Common myeloid progenitor, CD34-positive (primary cell): ENCODE measurements around the gene NPBWR2.

Experiments
- CTCF ChIA-PET: fragments of 350-600 bp; sonication (Branson Sonifier 250); formaldehyde crosslinking; loops from one replicate; lab custom pipeline; 2021; ENCODE audit warnings: antibody characterized with exemption; lab: Charles Lee
- POLR2A ChIA-PET: fragments of 350-600 bp; sonication (Branson Sonifier 250); formaldehyde crosslinking; loops from one replicate; lab custom pipeline; 2021; ENCODE audit warnings: antibody characterized with exemption; lab: Charles Lee
- DNase-seq, 3 donors: peaks; one replicate each; pipeline versions ENCODE4 v3.0.0 to v3.0.0-alpha.2; 2013
- H3K27ac ChIP-seq, 2 experiments: 1 replicate in 1 of 2; 2 replicates in 1 of 2; pipeline ENCODE4 v1.7.0; 2013; ENCODE audit warnings: inconsistent platforms in 2 of 2, low read length in 2 of 2, mild to moderate bottlenecking in 2 of 2, low read depth in 1 of 2, moderate library complexity in 1 of 2; ENCODE audit not compliant: severe bottlenecking in 2 of 2, insufficient read depth in 1 of 2, poor library complexity in 1 of 2
- H3K27me3 ChIP-seq, 5 experiments: replicated peaks in 2 of 5; 1 replicate in 3 of 5; 2 replicates in 2 of 5; pipeline versions ENCODE4 v1.6.1 to v1.7.0; 2013; ENCODE audit warnings: low read length in 4 of 5, mild to moderate bottlenecking in 2 of 5, moderate library complexity in 2 of 5, inconsistent platforms in 1 of 5; ENCODE audit not compliant: insufficient read depth in 5 of 5, control insufficient read depth in 4 of 5
- H3K36me3 ChIP-seq, 4 experiments: 1 replicate in 2 of 4; 2 replicates in 2 of 4; pipeline versions ENCODE4 v1.6.1 to v1.7.0; 2013; ENCODE audit warnings: low read length in 3 of 4, control low read depth in 1 of 4, mild to moderate bottlenecking in 1 of 4; ENCODE audit not compliant: control insufficient read depth in 4 of 4, insufficient read depth in 4 of 4
- H3K4me1 ChIP-seq, 4 experiments: 1 replicate in 3 of 4; 2 replicates in 1 of 4; pipeline versions ENCODE4 v1.6.1 to v1.7.1; 2013; ENCODE audit warnings: low read length in 3 of 4, mild to moderate bottlenecking in 3 of 4, control low read depth in 1 of 4, inconsistent platforms in 1 of 4, moderate library complexity in 1 of 4; ENCODE audit not compliant: control insufficient read depth in 4 of 4, insufficient read depth in 4 of 4; ENCODE audit errors: control extremely low read depth in 1 of 4
- H3K4me3 ChIP-seq, 7 experiments: 1 replicate in 4 of 7; 2 replicates in 3 of 7; pipeline versions ENCODE4 v1.5.1 to v1.7.0; 2013; ENCODE audit warnings: mild to moderate bottlenecking in 7 of 7, low read length in 6 of 7, moderate library complexity in 6 of 7, inconsistent platforms in 2 of 7, low read depth in 2 of 7, control low read depth in 1 of 7; ENCODE audit not compliant: insufficient read depth in 4 of 7, control insufficient read depth in 1 of 7; ENCODE audit errors: extremely low read depth in 1 of 7
- H3K9me3 ChIP-seq, 5 experiments: 1 replicate in 4 of 5; 2 replicates in 1 of 5; pipeline versions ENCODE4 v1.6.1 to v1.7.1; 2013; ENCODE audit warnings: low read length in 4 of 5, mild to moderate bottlenecking in 2 of 5, inconsistent platforms in 1 of 5, low read depth in 1 of 5, moderate library complexity in 1 of 5; ENCODE audit not compliant: control insufficient read depth in 4 of 5, insufficient read depth in 2 of 5; ENCODE audit errors: control extremely low read depth in 1 of 5
- WGBS: methylation state at CpG from one replicate; pipeline ENCODE4 v1.1.5; 2013; ENCODE audit not compliant: insufficient coverage; 5-methylcytosine and 5-hydroxymethylcytosine counted together

The NPBWR2 gene

GRCh38 chr20:64083804-64084684 lies 23.3 kb downstream of the NPBWR2 start, which contains the start of gene LKAAEAR1:
LKAAEAR1 (minus strand) TSS chr20:64084398; CDS start chr20:64084219, 179 bp downstream.
- WGBS = under 1% methylated on average over 73 of the region's 86 CpGs
- Histone ChIP-seq H3K36me3 (peaks cover 0 to 2% (median 0%) of the 10 kb centered on the region in 4 experiments), H3K27ac (peak within 1 kb of the TSS in 1 of 2 experiments; percentile 25), H3K9me3 (peaks cover 0 to 11% (median 0%) of the 10 kb centered on the region in 5 experiments), H3K4me3 (peak within 1 kb of the TSS; percentile 37 to 83 (median 68)), H3K27me3 (no peaks in the 10 kb centered on the region), H3K4me1 (peaks cover 0 to 53% (median 47%) of the 10 kb centered on the region in 4 experiments)
- POLR2A ChIA-PET = interaction anchor here (0.6 kb wide), 1 partner anchor 191 kb away, joined by 3 read pairs; no protein-coding TSS in a partner anchor
- CTCF ChIA-PET = interaction anchor here (0.9 to 19.6 kb wide), 15 partner anchors 9 to 104 kb away, joined by 3 to 178 read pairs (median 5); partner anchors contain the start of genes NPBWR2, PRPF6 and TCEA2
- peak in 2 of 3 donors; percentile 48 to 55 for DNase-seq

GRCh38 chr20:64083378-64083803 lies 24.0 kb downstream of the NPBWR2 start:
- H3K27ac ChIP-seq = peak overlapping the region in 1 of 2 experiments; percentile 25
- peaks cover 0 to 2% (median 0%) of the 10 kb centered on the region in 4 experiments for H3K36me3 ChIP-seq
- H3K4me1 ChIP-seq = peaks cover 0 to 60% (median 53%) of the 10 kb centered on the region in 4 experiments
- WGBS = 0% methylated on average over 39 of the region's 52 CpGs
- DNase-seq = peak; percentile 80 to 87 (median 85)
- no peaks in the 10 kb centered on the region for H3K27me3 ChIP-seq
- H3K9me3 ChIP-seq = peaks cover 0 to 11% (median 0%) of the 10 kb centered on the region in 5 experiments
- H3K4me3 ChIP-seq = peak overlapping the region; percentile 37 to 83 (median 68)
- ChIA-PET CTCF (interaction anchor here (0.9 to 19.6 kb wide), 18 partner anchors 10 to 103 kb away, joined by 3 to 178 read pairs (median 6); partner anchors contain the start of genes NPBWR2, PRPF6 and TCEA2), POLR2A (interaction anchor here (0.6 to 1.1 kb wide), 2 partner anchors 44 to 190 kb away, joined by 3 read pairs; no protein-coding TSS in a partner anchor)

GRCh38 chr20:64082820-64083377 lies 24.5 kb downstream of the NPBWR2 start:
- peaks cover 0 to 2% (median 0%) of the 10 kb centered on the region in 4 experiments for H3K36me3 ChIP-seq
- H3K27ac ChIP-seq = peak overlapping the region in 1 of 2 experiments; percentile 25
- ChIA-PET POLR2A (interaction anchor here (1.1 kb wide), 1 partner anchor 44 kb away, joined by 3 read pairs; no protein-coding TSS in a partner anchor), CTCF (interaction anchor here (0.7 to 19.6 kb wide), 15 partner anchors 10 to 102 kb away, joined by 3 to 178 read pairs (median 9); partner anchors contain the start of genes NPBWR2, PRPF6 and TCEA2)
- H3K27me3 ChIP-seq = no peaks in the 10 kb centered on the region
- 6% methylated on average over 10 of the region's 13 CpGs for WGBS
- DNase-seq = peak in 1 of 3 donors; percentile 21
- H3K4me3 ChIP-seq = peak overlapping the region; percentile 32 to 83 (median 68)
- H3K4me1 ChIP-seq = peaks cover 0 to 65% (median 57%) of the 10 kb centered on the region in 4 experiments
- H3K9me3 ChIP-seq = peaks cover 0 to 9% (median 0%) of the 10 kb centered on the region in 5 experiments

GRCh38 chr20:64082126-64082731 lies 25.1 kb downstream of the NPBWR2 start:
- ChIA-PET POLR2A (interaction anchor here (0.6 to 1.1 kb wide), 3 partner anchors 18 to 45 kb away, joined by 3 read pairs; no protein-coding TSS in a partner anchor), CTCF (interaction anchor here (0.7 to 19.6 kb wide), 13 partner anchors 11 to 102 kb away, joined by 3 to 178 read pairs (median 12); partner anchors contain the start of genes NPBWR2, PRPF6 and TCEA2)
- Histone ChIP-seq H3K27me3 (no peaks in the 10 kb centered on the region), H3K9me3 (peaks cover 0 to 4% (median 0%) of the 10 kb centered on the region in 5 experiments), H3K36me3 (peaks cover 0 to 2% (median 0%) of the 10 kb centered on the region in 4 experiments), H3K27ac (peak overlapping the region in 1 of 2 experiments; percentile 25), H3K4me1 (peaks cover 0 to 71% (median 64%) of the 10 kb centered on the region in 4 experiments), H3K4me3 (peak overlapping the region in 5 of 7 experiments; percentile 43 to 83 (median 68))
- peak in 2 of 3 donors; percentile 54 to 63 for DNase-seq
- WGBS = 0% methylated on average over 8 of the region's 13 CpGs

- Histone ChIP-seq H3K27ac (no peak overlapping the region), H3K9me3 (peaks cover 0 to under 1% (median 0%) of the 10 kb centered on the region in 5 experiments), H3K4me3 (peak overlapping the region in 4 of 7 experiments; percentile 63 to 83 (median 71)), H3K27me3 (no peaks in the 10 kb centered on the region), H3K36me3 (no peaks in the 10 kb centered on the region), H3K4me1 (peaks cover 0 to 77% (median 70%) of the 10 kb centered on the region in 4 experiments)
- ChIA-PET CTCF (interaction anchor here (1.0 to 19.6 kb wide), 11 partner anchors 10 to 101 kb away, joined by 3 to 178 read pairs (median 12); partner anchors contain the start of genes NPBWR2, PRPF6 and TCEA2), POLR2A (interaction anchor here (1.1 kb wide), 1 partner anchor 17 kb away, joined by 3 read pairs; no protein-coding TSS in a partner anchor)
- no peak for DNase-seq
- WGBS = 90% methylated on average over 5 of the region's 6 CpGs
Measured at GRCh38 chr20:64081624-64081964, 25.8 kb downstream of the NPBWR2 start.
